H1 (cell line): ENCODE data around the gene ADH1C. TPM values are rescaled to one million over a fixed set of nuclear protein-coding genes. Genes with fewer than 3 reads are reported as not detected.

Experiments used
- CTCF ChIA-PET: fragments of 300-600 bp; sonication (Branson Sonifier 250); formaldehyde crosslinking; loops from one replicate; lab custom pipeline; 2021; ENCODE audit not compliant: partially characterized antibody; lab: Charles Lee
- POLR2A ChIA-PET: fragments of 300-600 bp; sonication (Branson Sonifier 250); formaldehyde crosslinking; loops from one replicate; lab custom pipeline; 2021; ENCODE audit warnings: inconsistent platforms; ENCODE audit not compliant: partially characterized antibody; lab: Charles Lee
- DNase-seq, 2 experiments: peaks; one replicate each; pipeline versions ENCODE4 v3.0.0 to v3.0.0-alpha.2; 2010 to 2022; ENCODE audit warnings: low spot score in 2 of 2, low read depth in 1 of 2, mixed read lengths in 1 of 2
- FAIRE-seq: peaks from 2 replicates; lab custom pipeline; 2011; peaks lifted over from hg19 to GRCh38; lab: Jason Lieb, UNC
- H2AFZ ChIP-seq: 2 replicates; pipeline ENCODE4 v1.8.1; 2012; ENCODE audit warnings: low read length, inconsistent platforms
- H2AK5ac ChIP-seq: 2 replicates; pipeline ENCODE4 v1.6.1; 2013; ENCODE audit warnings: low read depth, low read length
- H2BK120ac ChIP-seq: replicated peaks from 2 replicates; pipeline ENCODE3; 2013; ENCODE audit warnings: low read depth, low read length, inconsistent platforms
- H2BK12ac ChIP-seq: 2 replicates; pipeline ENCODE4 v1.6.1; 2013; ENCODE audit warnings: low read depth, low read length
- H2BK15ac ChIP-seq: 2 replicates; pipeline ENCODE4 v1.6.1; 2013; ENCODE audit warnings: low read length
- H2BK20ac ChIP-seq: 2 replicates; pipeline ENCODE4 v1.6.1; 2013; ENCODE audit warnings: low read length
- H2BK5ac ChIP-seq: 2 replicates; pipeline ENCODE4 v1.6.1; 2013; ENCODE audit warnings: low read depth, low read length
- H3K14ac ChIP-seq: 2 replicates; pipeline ENCODE4 v1.6.1; 2013; ENCODE audit warnings: inconsistent platforms; ENCODE audit not compliant: insufficient read length
- H3K18ac ChIP-seq: 2 replicates; pipeline ENCODE4 v1.6.1; 2013; ENCODE audit warnings: low read length; ENCODE audit errors: extremely low read depth
- H3K23ac ChIP-seq: 2 replicates; pipeline ENCODE4 v1.6.1; 2013; ENCODE audit warnings: inconsistent platforms; ENCODE audit not compliant: insufficient read length
- H3K23me2 ChIP-seq: 2 replicates; pipeline ENCODE4 v1.6.1; 2013; ENCODE audit warnings: low read depth, low read length
- H3K27ac ChIP-seq: 2 replicates; pipeline ENCODE4 v1.6.1; 2011; ENCODE audit warnings: low read depth, low read length, inconsistent platforms
- H3K27me3 ChIP-seq, 4 experiments: replicated peaks in 1 of 4; 1 replicate in 1 of 4; 2 replicates in 3 of 4; pipeline versions ENCODE4 v1.6.1 to v1.8.1; 2011 to 2013; ENCODE audit warnings: low read length in 3 of 4, mild to moderate bottlenecking in 3 of 4, inconsistent platforms in 2 of 4, mixed read lengths in 2 of 4, moderate library complexity in 1 of 4; ENCODE audit not compliant: control insufficient read depth in 3 of 4, insufficient read depth in 3 of 4; ENCODE audit errors: extremely low read depth in 1 of 4
- H3K36me3 ChIP-seq, 4 experiments: 2 replicates each; pipeline versions ENCODE4 v1.6.1 to v1.8.1; 2011 to 2013; ENCODE audit warnings: mild to moderate bottlenecking in 4 of 4, low read length in 3 of 4, moderate library complexity in 2 of 4, control low read depth in 1 of 4, inconsistent platforms in 1 of 4; ENCODE audit not compliant: insufficient read depth in 4 of 4, control insufficient read depth in 2 of 4
- H3K4ac ChIP-seq: replicated peaks from 2 replicates; pipeline ENCODE3; 2013; ENCODE audit warnings: low read length, low read depth, mixed read lengths, inconsistent platforms; ENCODE audit not compliant: insufficient read length
- H3K4me1 ChIP-seq, 4 experiments: replicated peaks in 1 of 4; 1 replicate in 1 of 4; 2 replicates in 3 of 4; pipeline versions ENCODE4 v1.6.1 to v1.8.1; 2011 to 2013; ENCODE audit warnings: low read length in 3 of 4, inconsistent platforms in 2 of 4, mixed read lengths in 1 of 4; ENCODE audit not compliant: insufficient read depth in 4 of 4, control insufficient read depth in 3 of 4
- H3K4me2 ChIP-seq, 2 experiments: 2 replicates each; pipeline versions ENCODE4 v1.6.1 to v1.8.1; 2011 to 2013; ENCODE audit warnings: low read depth in 2 of 2, low read length in 2 of 2, control low read depth in 1 of 2, inconsistent platforms in 1 of 2, mild to moderate bottlenecking in 1 of 2; ENCODE audit not compliant: insufficient read depth in 1 of 2
- H3K4me3 ChIP-seq, 4 experiments: fragments of 200-600, 300-600 bp in 1 of 4; sonication (generic), shearing (Covaris generic), sonication (Bioruptor Twin) in 1 of 4; 2 replicates each; pipeline versions ENCODE4 v1.5.1 to v1.8.1; 2011 to 2016; ENCODE audit warnings: low read length in 4 of 4, low read depth in 3 of 4, control low read depth in 2 of 4, inconsistent platforms in 2 of 4, mild to moderate bottlenecking in 2 of 4, mixed read lengths in 1 of 4, moderate library complexity in 1 of 4; ENCODE audit not compliant: insufficient read depth in 2 of 4; ENCODE audit errors: extremely low read depth in 1 of 4
- H3K56ac ChIP-seq: replicated peaks from 2 replicates; pipeline ENCODE3; 2013; ENCODE audit warnings: low read depth, mild to moderate bottlenecking, mixed read lengths, low read length, inconsistent platforms; ENCODE audit not compliant: insufficient read length
- H3K79me1 ChIP-seq: 2 replicates; pipeline ENCODE4 v1.6.1; 2013; ENCODE audit warnings: low read depth, low read length, control low read depth
- H3K79me2 ChIP-seq, 2 experiments: 2 replicates each; pipeline versions ENCODE4 v1.6.1 to v1.8.1; 2012 to 2013; ENCODE audit warnings: low read length in 2 of 2, mild to moderate bottlenecking in 2 of 2, inconsistent platforms in 1 of 2; ENCODE audit not compliant: insufficient read depth in 2 of 2, control insufficient read depth in 1 of 2
- H3K9ac ChIP-seq, 4 experiments: replicated peaks in 1 of 4; 1 replicate in 1 of 4; 2 replicates in 3 of 4; pipeline versions ENCODE4 v1.6.1 to v1.8.1; 2011 to 2013; ENCODE audit warnings: low read depth in 3 of 4, low read length in 3 of 4, control low read depth in 2 of 4, mild to moderate bottlenecking in 2 of 4, moderate library complexity in 2 of 4, inconsistent platforms in 1 of 4; ENCODE audit errors: extremely low read depth in 1 of 4
- H3K9me3 ChIP-seq, 2 experiments: 2 replicates each; pipeline versions ENCODE4 v1.6.1 to v1.8.1; 2012 to 2013; ENCODE audit warnings: mild to moderate bottlenecking in 2 of 2, moderate library complexity in 2 of 2, control low read depth in 1 of 2, inconsistent platforms in 1 of 2, low read depth in 1 of 2, low read length in 1 of 2, mixed read lengths in 1 of 2; ENCODE audit not compliant: insufficient read depth in 2 of 2
- H4K20me1 ChIP-seq, 2 experiments: replicated peaks in 1 of 2; 2 replicates each; pipeline versions ENCODE3 to v1.8.1; 2011 to 2013; ENCODE audit warnings: inconsistent platforms in 2 of 2, low read length in 2 of 2, mild to moderate bottlenecking in 1 of 2; ENCODE audit not compliant: insufficient read depth in 2 of 2, control insufficient read depth in 1 of 2
- H4K5ac ChIP-seq: 2 replicates; pipeline ENCODE4 v1.6.1; 2013; ENCODE audit warnings: low read length, low read depth, mixed read lengths, inconsistent platforms; ENCODE audit not compliant: insufficient read length
- H4K8ac ChIP-seq: 2 replicates; pipeline ENCODE4 v1.8.0; 2013; ENCODE audit warnings: mild to moderate bottlenecking, moderate library complexity, low read length, inconsistent platforms; ENCODE audit not compliant: insufficient read depth; ENCODE audit errors: extremely low read depth
- H4K91ac ChIP-seq: replicated peaks from 2 replicates; pipeline ENCODE3; 2013; ENCODE audit warnings: low read length, mixed read lengths, inconsistent platforms; ENCODE audit not compliant: insufficient read length
- ASH2L ChIP-seq: fragments of 200-600, 300-600 bp; sonication (generic); IDR thresholded peaks from one replicate; pipeline ENCODE4 v1.7.1; 2017; ENCODE audit warnings: low read length
- BCL11A ChIP-seq, 2 experiments: IDR thresholded peaks; one replicate each; pipeline ENCODE4 v1.6.1; 2011; ENCODE audit warnings: low read depth in 2 of 2, low read length in 2 of 2, mild to moderate bottlenecking in 2 of 2
- EZH2 ChIP-seq: fragments of 200-600 bp; sonication (generic); IDR thresholded peaks from 2 replicates; pipeline ENCODE4 v1.7.1; 2012; ENCODE audit warnings: low read depth, mild to moderate bottlenecking, moderate library complexity, low read length, inconsistent platforms; ENCODE audit not compliant: severe bottlenecking
- GABPA ChIP-seq: IDR thresholded peaks from 2 replicates; pipeline ENCODE4 v1.6.1; 2011; ENCODE audit warnings: mild to moderate bottlenecking, low read length, moderate library complexity, borderline replicate concordance; ENCODE audit not compliant: insufficient read depth
- KDM4A ChIP-seq: IDR thresholded peaks from one replicate; pipeline ENCODE4 v1.7.1; 2012; ENCODE audit warnings: low read depth, mild to moderate bottlenecking, moderate library complexity, low read length, inconsistent platforms; ENCODE audit not compliant: severe bottlenecking
- MAFK ChIP-seq: IDR thresholded peaks from 2 replicates; pipeline ENCODE4 v1.6.1; 2012; ENCODE audit warnings: low read depth, mild to moderate bottlenecking, improper control_type of control experiment, low read length
- NANOG ChIP-seq: IDR thresholded peaks from 2 replicates; pipeline ENCODE4 v1.6.1; 2011; ENCODE audit warnings: low read length, low read depth, mild to moderate bottlenecking, inconsistent platforms; ENCODE audit not compliant: insufficient read depth, poor library complexity, severe bottlenecking
- SIN3A ChIP-seq, 2 experiments: IDR thresholded peaks in 1 of 2; conservative IDR thresholded peaks in 1 of 2; 2 replicates each; pipeline ENCODE4 v1.6.1; 2011 to 2012; ENCODE audit warnings: low read length in 2 of 2, improper control_type of control experiment in 1 of 2, low read depth in 1 of 2, mild to moderate bottlenecking in 1 of 2
- SP1 ChIP-seq: IDR thresholded peaks from 2 replicates; pipeline ENCODE4 v1.6.1; 2011; ENCODE audit warnings: low read depth, low read length
- SP4 ChIP-seq: IDR thresholded peaks from 2 replicates; pipeline ENCODE4 v1.6.1; 2012; ENCODE audit warnings: low read length, inconsistent platforms
- SRF ChIP-seq: IDR thresholded peaks from 2 replicates; pipeline ENCODE4 v1.6.1; 2011; ENCODE audit warnings: mild to moderate bottlenecking, low read depth, low read length, moderate library complexity
- SUZ12 ChIP-seq: fragments of 200-600 bp; sonication (generic); IDR thresholded peaks from 2 replicates; pipeline ENCODE4 v1.6.1; 2012; ENCODE audit warnings: mild to moderate bottlenecking, inconsistent platforms, low read length, moderate library complexity, mixed read lengths
- WGBS, 2 experiments: shearing (Covaris generic) in 1 of 2; methylation state at CpG; one replicate each; pipeline versions ENCODE4 v1.1.6 to v1.1.7; 2013 to 2015; ENCODE audit warnings: low lambda C conversion rate in 2 of 2, mixed read lengths in 2 of 2, inconsistent platforms in 1 of 2, low coverage in 1 of 2, missing lambda C conversion rate in 1 of 2; ENCODE audit not compliant: insufficient replicate concordance in 2 of 2, insufficient coverage in 1 of 2, insufficient read length in 1 of 2; ENCODE audit errors: extremely low coverage in 1 of 2, missing lambda C conversion rate in 1 of 2; 5-methylcytosine and 5-hydroxymethylcytosine counted together
- polyA plus RNA-seq, 7 experiments: library from polyadenylated mRNA; depleted of rRNA in 3 of 7; stranded (reverse) in 5 of 7; unstranded in 2 of 7; fragments of >200 nt in 5 of 7; fragments of 200-250 nt in 2 of 7; gene quantifications; 1 replicate in 5 of 7; 2 replicates in 1 of 7; 4 replicates in 1 of 7; pipeline versions ENCODE4 v1.2.1 to v1.2.3, GENCODE V29; 2011 to 2013; ENCODE audit warnings: missing spikeins in 2 of 7, mixed read lengths in 2 of 7
- total RNA-seq: library from RNA; stranded (reverse); fragmentation: NEBNext Ultra II Directional; extraction: Animal tissue kit (Norgen Biotek cat#: 25700); gene quantifications from 2 replicates; pipeline ENCODE4 v1.2.1, GENCODE V29; 2021

The ADH1C gene
- total and polyA plus RNA-seq, 2 of the 8 experiments (the other 6 are each of a cell fraction or from before 2014, with no cell fraction given), result not detected

- Histone ChIP-seq H2AFZ (0 out of 2 replicates have a peak overlapping the region, but pooled peaks have one; percentile 45), H4K8ac (no peak overlapping the region), H2BK120ac (no peak overlapping the region), H3K14ac (no peak overlapping the region), H3K79me1 (no peaks in the 10 kb centered on the region), H4K20me1 (no peaks in the 10 kb centered on the region), H3K27ac (no peak overlapping the region), H3K9me3 (no peaks in the 10 kb centered on the region), H3K4me1 (no peaks in the 10 kb centered on the region), H2BK20ac (no peak overlapping the region), H3K79me2 (no peaks in the 10 kb centered on the region), H2BK12ac (no peak overlapping the region), H3K4ac (no peak overlapping the region), H3K18ac (no peak overlapping the region), H3K36me3 (no peaks in the 10 kb centered on the region), H2BK5ac (no peak overlapping the region), H2BK15ac (no peak overlapping the region), H4K91ac (no peak overlapping the region), H3K9ac (no peak overlapping the region), H3K4me2 (no peak overlapping the region), H2AK5ac (no peak overlapping the region), H3K23me2 (no peaks in the 10 kb centered on the region), H3K27me3 (no peaks in the 10 kb centered on the region), H3K56ac (no peak overlapping the region), H4K5ac (no peak overlapping the region), H3K4me3 (no peak overlapping the region), H3K23ac (no peak overlapping the region)
- WGBS, 2 experiments, result 98% methylated on average over 4 of the region's 4 CpGs; no CpG with 5 or more reads in 1 of the 2 experiments
- TF ChIP-seq SP4 (no peak), SIN3A (conservative IDR thresholded peaks at IDR 0.05 in 1 of 2, IDR thresholded peaks at IDR 0.05 in 1 of 2; ENCODE audit: low read depth in 1 of 2, low read length in 2 of 2) (no peak), EZH2 (no peak), BCL11A (IDR thresholded peaks at IDR 0.05; ENCODE audit: low read depth in 2 of 2, low read length in 2 of 2) (no peak), NANOG (no peak), GABPA (no peak), ASH2L (no peak), SRF (no peak), KDM4A (no peak), MAFK (no peak), SP1 (no peak), SUZ12 (no peak)
- FAIRE-seq, result no peak
- CTCF ChIA-PET, result no interaction called here
- no peak for DNase-seq
- POLR2A ChIA-PET, result no interaction called here
These were observed 16.0 kb downstream of the ADH1C start for GRCh38 chr4:99336553-99336952.
